ENCODE results near the gene CCDC7. TPM values are rescaled to one million over a fixed set of nuclear protein-coding genes. Genes with fewer than 3 reads are reported as not detected.
"Not testable (repeated sequence)": the region's sequence is repeated elsewhere in the genome, so short reads cannot be mapped to it uniquely, and the experiment has no call there.

CCDC7 gene
- total and polyA plus RNA-seq, 2 experiments from 2014 or later = 2.0 to 10.0 TPM

GRCh38 chr10:32891261-32891660, 445.3 kb downstream of the CCDC7 start:
- WGBS (ENCODE audit: low lambda C conversion rate, missing lambda C conversion rate) = 92% methylated on average over 8 of the region's 8 CpGs
- Histone ChIP-seq H2AFZ (no peak overlapping the region), H3K79me2 (no peaks in the 10 kb centered on the region), H3K9me2 (replicated peaks; ENCODE audit: insufficient read depth) (no peaks in the 10 kb centered on the region), H3K36me3 (replicated peaks; ENCODE audit: insufficient read depth, low read depth) (no peaks in the 10 kb centered on the region), H3K9me3 (ENCODE audit: low read depth) (no peaks in the 10 kb centered on the region), H3K4me3 (no peak overlapping the region), H3K4me1 (ENCODE audit: insufficient read depth) (no peaks in the 10 kb centered on the region), H3K27me3 (no peaks in the 10 kb centered on the region), H4K20me1 (ENCODE audit: insufficient read depth, poor library complexity, severe bottlenecking) (no peaks in the 10 kb centered on the region), H3K27ac (no peak overlapping the region), H3K4me2 (no peak overlapping the region)
- no peak for DNase-seq (ENCODE audit: low spot score)
- TF ChIP-seq EZH2phosphoT487 (IDR thresholded peaks at IDR 0.05; ENCODE audit: low read depth, severe bottlenecking, unreplicated experiment) (no peak), CTCF (IDR thresholded peaks at IDR 0.05; ENCODE audit: poor library complexity) (no peak), EZH2 (IDR thresholded peaks at IDR 0.05; ENCODE audit: borderline replicate concordance) (no peak)

GRCh38 chr10:32893434-32893833, 447.5 kb downstream of the CCDC7 start:
- no peak overlapping the region for H2AFZ ChIP-seq
- H3K4me2 ChIP-seq = no peak overlapping the region
- no peaks in the 10 kb centered on the region for H3K9me3 ChIP-seq (ENCODE audit: low read depth)
- H3K27ac ChIP-seq = no peak overlapping the region
- no peak for TF ChIP-seq EZH2phosphoT487 (IDR thresholded peaks at IDR 0.05; ENCODE audit: low read depth, severe bottlenecking, unreplicated experiment)
- no peak for TF ChIP-seq EZH2 (IDR thresholded peaks at IDR 0.05; ENCODE audit: borderline replicate concordance)
- TF ChIP-seq CTCF (IDR thresholded peaks at IDR 0.05; ENCODE audit: poor library complexity) = no peak
- no peaks in the 10 kb centered on the region for H3K27me3 ChIP-seq
- no peaks in the 10 kb centered on the region for H4K20me1 ChIP-seq (ENCODE audit: insufficient read depth, poor library complexity, severe bottlenecking)
- DNase-seq (ENCODE audit: low spot score) = no peak
- no peak overlapping the region for H3K4me3 ChIP-seq
- H3K36me3 ChIP-seq (replicated peaks; ENCODE audit: insufficient read depth, low read depth) = no peaks in the 10 kb centered on the region
- H3K4me1 ChIP-seq (ENCODE audit: insufficient read depth) = no peaks in the 10 kb centered on the region
- H3K9me2 ChIP-seq (replicated peaks; ENCODE audit: insufficient read depth) = no peaks in the 10 kb centered on the region
- H3K79me2 ChIP-seq = no peaks in the 10 kb centered on the region
- WGBS (ENCODE audit: low lambda C conversion rate, missing lambda C conversion rate) = 57% methylated on average over 3 of the region's 3 CpGs

GRCh38 chr10:32893916-32894664, 448.1 kb downstream of the CCDC7 start:
- Histone ChIP-seq H3K36me3 (replicated peaks; ENCODE audit: insufficient read depth, low read depth) (no peaks in the 10 kb centered on the region), H3K9me2 (replicated peaks; ENCODE audit: insufficient read depth) (no peaks in the 10 kb centered on the region), H3K27ac (no peak overlapping the region), H3K4me1 (ENCODE audit: insufficient read depth) (no peaks in the 10 kb centered on the region), H3K4me3 (no peak overlapping the region), H4K20me1 (ENCODE audit: insufficient read depth, poor library complexity, severe bottlenecking) (no peaks in the 10 kb centered on the region), H3K79me2 (no peaks in the 10 kb centered on the region), H3K27me3 (no peaks in the 10 kb centered on the region), H3K4me2 (no peak overlapping the region), H3K9me3 (ENCODE audit: low read depth) (no peaks in the 10 kb centered on the region), H2AFZ (no peak overlapping the region)
- no peak for TF ChIP-seq CTCF (IDR thresholded peaks at IDR 0.05; ENCODE audit: poor library complexity)
- no peak for TF ChIP-seq EZH2 (IDR thresholded peaks at IDR 0.05; ENCODE audit: borderline replicate concordance)
- TF ChIP-seq EZH2phosphoT487 (IDR thresholded peaks at IDR 0.05; ENCODE audit: low read depth, severe bottlenecking, unreplicated experiment) = no peak
- WGBS (ENCODE audit: low lambda C conversion rate, missing lambda C conversion rate) = 91% methylated on average over 2 of the region's 2 CpGs
- no peak for DNase-seq (ENCODE audit: low spot score)

GRCh38 chr10:32895200-32895968, 449.4 kb downstream of the CCDC7 start:
- H4K20me1 ChIP-seq (ENCODE audit: insufficient read depth, poor library complexity, severe bottlenecking); H3K79me2 ChIP-seq; H3K9me2 ChIP-seq (replicated peaks; ENCODE audit: insufficient read depth); H3K9me3 ChIP-seq (ENCODE audit: low read depth); H3K4me3 ChIP-seq; H2AFZ ChIP-seq; H3K27me3 ChIP-seq; H3K4me2 ChIP-seq; H3K36me3 ChIP-seq (replicated peaks; ENCODE audit: insufficient read depth, low read depth); H3K4me1 ChIP-seq (ENCODE audit: insufficient read depth); DNase-seq (ENCODE audit: low spot score); H3K27ac ChIP-seq: not testable (repeated sequence)
- 95% methylated on average over 7 of the region's 7 CpGs for WGBS (ENCODE audit: low lambda C conversion rate, missing lambda C conversion rate)
